GM21390 (cell line): Measurements from ENCODE around the gene AGPAT1.
"Not testable (repeated sequence)": the region's sequence is repeated elsewhere in the genome, so short reads cannot be mapped to it uniquely, and the experiment has no call there.

Source experiments
- ATAC-seq: cut with Tn5 transposase; IDR thresholded peaks from one replicate; pipeline ENCODE4 v1.9.1; 2021; ENCODE audit not compliant: unreplicated experiment

The AGPAT1 gene

DNA sequence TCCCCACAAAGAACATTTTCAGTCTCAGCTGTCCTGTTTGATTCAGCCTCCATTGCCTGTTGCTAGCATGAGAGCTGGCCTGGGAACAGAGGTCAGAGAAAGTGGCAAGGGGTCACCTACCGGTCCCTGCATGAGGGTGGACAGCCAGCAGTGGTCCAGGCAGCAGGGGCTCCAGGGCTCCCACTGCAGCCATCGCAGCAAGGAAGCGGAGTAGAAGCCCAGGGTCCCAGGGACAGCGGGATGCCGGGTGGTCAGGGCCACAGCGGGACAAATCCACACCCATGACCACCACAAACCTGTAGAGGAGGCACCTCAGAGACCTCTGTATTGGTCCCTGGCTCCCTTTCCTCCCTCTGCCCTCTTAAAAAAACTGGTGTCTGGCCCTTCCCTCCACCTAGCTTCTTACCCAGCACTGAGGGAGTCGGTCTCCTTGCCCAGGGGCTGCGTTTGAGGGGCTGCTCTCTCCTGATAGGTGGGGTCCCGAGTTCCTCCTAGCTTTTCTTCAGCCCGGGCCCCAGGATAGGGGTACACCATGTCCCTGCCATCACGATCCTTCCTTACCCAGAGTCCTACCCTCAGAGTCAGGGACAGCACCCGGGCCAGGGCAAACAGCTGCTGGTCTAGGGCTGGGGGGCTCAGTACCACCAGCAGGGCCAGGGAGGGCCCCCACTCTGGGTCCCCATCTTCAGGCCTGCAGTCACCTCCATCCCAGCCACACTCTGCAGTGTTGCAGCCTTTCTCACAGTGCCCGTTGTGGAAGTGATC lies 25.0 kb upstream of the AGPAT1 start:
- ATAC-seq: no peak

DNA sequence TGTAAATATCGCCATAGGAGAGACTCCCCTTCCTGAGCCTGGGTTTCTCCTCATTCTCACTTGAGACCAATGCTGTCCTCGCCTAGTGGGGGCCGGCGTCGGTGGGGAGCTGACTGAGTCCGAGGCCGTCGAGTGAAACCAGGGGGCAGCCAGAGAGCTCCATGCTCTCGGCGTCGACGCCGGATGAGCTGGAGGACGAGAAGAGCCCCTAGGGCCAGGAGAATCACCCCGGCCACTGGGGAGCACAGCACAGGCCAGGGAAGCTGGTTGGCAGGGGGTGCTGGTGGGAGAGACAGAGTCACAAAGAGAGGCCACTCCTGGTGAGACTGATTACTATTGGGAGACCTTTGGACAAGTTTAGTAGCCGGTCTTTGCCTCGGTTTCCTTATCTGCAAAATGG lies 23.0 kb upstream of the AGPAT1 start:
- no peak for ATAC-seq

GRCh38 chr6:32198345-32198696 lies 22.4 kb upstream of the AGPAT1 start:
- no peak for ATAC-seq

DNA sequence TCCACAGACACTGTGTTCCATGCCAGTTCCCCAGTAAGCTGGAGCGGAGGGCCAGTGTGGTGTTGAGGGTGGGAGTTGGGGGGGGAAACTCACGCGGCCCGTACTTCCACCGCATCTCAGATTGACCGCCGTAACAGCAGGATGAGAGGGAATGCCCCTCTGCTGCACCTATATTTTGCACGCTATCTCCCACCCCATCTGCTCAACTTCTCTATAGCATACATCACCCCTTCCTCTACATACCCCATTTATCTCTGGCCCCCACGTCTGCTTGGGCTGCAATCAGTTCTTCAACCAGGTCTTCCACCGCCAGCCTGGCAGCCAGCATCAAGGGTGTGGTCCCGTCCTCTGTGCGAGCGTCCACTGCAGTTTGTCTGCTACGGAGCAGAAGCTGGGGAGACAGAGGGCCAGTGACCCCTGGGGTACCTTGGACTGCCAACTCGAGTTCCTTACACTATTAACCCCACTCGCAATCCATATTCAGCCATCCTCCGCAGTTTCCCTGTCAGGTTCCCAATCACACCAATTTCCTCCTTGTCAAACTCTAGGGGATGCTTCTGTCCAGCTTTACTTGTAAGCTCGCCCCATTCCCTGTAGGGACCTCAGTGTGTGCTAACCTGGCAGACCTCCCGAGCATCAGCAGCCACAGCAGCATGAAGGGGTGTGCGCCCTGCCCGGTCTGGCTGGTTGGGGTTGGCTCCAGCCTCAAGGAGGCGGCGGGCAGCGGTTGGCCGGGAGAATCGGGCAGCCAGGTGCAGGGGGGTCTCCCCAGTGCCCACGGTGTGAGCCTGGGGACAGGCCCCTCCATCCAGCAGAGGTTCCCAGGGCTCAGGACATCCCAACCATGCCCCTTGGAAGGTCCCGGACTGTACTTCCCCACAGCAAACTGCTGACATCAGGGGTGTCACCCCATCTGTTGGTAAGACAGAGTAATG lies 21.1 kb upstream of the AGPAT1 start:
- ATAC-seq: no peak

DNA sequence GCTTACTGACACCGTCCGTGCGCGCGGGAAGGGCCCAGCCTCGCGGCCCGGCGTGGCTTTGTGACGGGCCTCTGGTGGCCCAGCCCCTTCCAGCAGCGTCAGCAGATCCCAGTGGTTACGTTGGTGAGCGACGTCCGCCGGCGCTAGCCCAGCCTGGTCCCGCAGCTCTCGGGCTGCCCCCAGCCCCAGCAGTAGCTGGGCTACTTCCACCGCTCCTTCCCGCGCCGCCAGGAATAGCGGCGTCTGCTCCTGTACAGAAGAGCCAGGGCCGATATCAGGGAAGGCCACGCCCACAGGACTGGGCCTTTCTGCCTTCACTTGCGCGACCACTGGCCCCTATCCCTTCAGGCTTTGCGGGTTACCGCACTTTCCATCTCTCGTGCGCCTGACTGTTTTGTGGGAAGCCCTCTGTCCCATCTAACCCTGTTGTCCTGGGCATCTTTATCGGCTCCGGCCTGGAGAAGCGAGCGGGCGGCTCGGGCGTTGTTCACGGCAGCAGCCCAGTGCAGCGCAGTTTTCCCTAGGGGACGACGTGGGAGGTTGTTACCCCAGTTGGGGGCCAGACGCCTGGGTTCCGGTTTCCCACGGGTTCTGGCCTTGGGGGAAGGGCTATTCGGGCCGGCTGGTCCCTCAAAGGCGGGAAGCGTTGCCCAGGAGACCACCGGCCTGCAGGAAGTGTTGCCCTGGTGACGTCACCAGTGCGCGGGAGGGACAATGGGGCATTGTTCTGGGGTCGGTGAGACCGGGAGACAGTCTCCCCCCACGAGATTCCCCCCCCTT lies 20.2 kb upstream of the AGPAT1 start:
- peak; percentile 81 for ATAC-seq

- ATAC-seq: peak; percentile 63
Measured at GRCh38 chr6:32195652-32195901, 19.7 kb upstream of the AGPAT1 start.

DNA sequence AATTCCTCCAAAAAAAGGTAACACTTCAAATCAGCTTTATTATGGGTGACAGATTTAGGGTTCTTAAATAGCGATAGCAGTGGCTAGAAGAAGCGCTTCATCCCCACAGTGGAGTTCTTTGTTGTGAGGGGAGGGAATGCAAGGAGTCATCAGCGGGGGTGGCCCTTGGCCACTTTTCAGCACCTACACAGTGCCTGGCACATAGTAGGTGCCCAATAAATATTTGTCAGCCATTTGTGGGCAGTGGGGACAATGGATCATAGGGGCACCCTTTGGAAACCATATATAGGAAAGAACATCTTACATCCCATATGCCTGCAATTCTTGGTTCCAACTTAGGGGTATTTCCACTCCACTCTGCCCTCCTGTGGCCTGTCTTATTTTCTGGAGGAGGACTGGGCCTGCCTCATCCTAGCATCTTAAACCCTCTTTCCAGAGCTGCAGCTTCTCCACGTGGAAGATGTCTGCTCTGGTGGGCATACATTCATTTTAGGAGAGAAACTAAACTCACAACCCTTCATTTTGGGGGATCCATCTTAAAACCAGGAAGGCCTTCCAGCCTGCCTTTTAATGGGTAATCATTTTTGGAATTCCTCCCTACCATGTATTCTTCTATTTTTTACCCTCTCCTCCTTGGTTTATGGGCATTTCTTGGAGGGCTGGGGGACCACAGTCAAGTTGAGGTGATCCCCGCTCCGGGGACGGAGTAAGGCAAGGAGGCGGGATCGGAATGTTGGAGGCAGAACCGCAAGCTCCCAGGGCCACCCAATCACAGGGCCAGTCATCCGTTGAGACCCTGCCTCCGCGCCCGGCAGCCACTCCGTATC lies 19.2 kb upstream of the AGPAT1 start:
- no peak for ATAC-seq

- no peak for ATAC-seq
Measured at GRCh38 chr6:32194388-32194787, 18.5 kb upstream of the AGPAT1 start.

DNA sequence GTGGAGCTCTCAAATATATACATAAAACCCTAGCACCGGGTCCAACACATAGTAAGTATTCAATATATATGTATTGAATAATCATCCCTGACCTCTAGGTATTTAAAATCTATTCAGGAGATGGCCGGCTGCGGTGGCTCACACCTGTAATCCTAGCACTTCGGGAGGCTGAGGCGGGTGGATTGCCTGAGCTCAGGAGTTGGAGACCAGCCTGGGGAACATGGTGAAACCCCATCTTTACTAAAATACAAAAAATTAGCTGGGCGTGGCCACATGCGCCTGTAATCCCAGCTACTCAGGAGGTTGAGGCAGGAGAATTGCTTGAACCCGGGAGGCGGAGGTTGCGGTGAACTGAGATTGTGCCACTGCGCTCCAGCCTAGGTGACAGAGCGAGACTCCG lies 17.2 kb upstream of the AGPAT1 start:
- ATAC-seq: not testable (repeated sequence)

DNA sequence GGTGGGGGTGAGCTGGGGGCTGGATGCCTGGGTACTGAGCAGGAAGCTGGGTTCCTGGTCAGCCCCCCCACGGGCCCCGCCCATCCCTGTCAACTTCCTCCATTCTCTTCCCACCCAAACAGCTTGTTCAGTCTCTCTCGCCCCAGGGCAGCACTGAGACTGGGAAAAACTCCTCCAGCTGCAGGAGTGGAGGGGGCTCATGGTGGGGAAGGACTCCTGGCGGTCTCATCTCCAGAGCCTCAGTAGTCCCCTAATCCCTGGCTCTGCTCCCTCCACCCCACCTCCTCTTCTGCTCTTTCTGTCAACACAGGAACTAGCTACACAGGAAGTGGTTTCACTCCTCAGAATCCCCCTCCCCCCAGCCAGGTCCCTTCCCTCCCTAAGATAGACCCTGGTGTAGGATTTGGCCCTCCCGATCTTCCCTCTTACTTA lies 16.7 kb upstream of the AGPAT1 start, which contains the start of gene GPSM3:
Gene GPSM3 (minus strand): TSS at position 36 of the 432 bp plus-strand sequence. CDS start 130 bp downstream, outside the sequence.
- no peak for ATAC-seq

DNA sequence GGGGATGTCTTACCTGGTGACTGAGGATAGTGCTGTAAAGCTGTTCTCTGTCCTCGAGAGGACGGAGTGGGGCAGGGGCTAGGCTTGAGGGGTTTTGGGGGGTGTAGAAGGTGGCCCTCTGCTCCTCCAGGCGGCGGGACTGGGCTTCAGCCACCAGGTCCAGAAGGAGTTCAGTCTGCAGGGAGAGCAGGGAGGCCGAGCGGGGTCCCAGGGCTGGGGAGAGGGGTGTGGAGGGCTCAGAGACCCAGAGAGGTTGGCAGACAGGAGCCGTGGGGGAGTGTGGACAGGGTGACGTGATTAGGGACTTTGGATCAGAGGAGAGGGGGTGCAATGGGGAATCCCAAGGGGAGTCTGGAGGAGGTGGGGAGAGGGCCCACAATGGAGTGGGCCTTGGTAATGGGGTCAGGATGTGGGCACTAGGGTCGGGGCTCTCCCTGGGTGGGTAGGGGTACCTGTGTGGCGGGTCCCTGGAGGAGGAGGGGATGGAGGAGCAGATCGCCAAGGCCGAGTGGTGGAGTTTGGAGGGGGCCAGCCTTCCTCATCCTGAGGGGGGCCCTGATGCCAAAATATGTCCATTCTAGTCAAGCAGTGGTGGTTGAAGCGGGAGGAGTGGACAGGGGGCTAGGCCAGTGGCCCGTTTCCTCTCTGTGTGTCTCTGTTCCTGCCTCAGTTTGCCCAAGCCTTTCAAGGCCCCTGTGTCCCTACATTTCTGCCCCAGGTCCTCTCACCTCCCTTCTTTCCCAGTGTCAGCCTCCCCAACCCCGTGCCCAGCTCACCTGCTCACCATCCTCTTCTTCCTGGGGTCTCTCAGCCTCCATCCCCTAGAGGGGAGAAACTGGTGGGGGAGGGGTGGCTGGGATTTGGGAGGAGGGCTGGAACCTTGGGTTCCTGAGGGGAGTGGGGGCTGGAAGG lies 16.1 kb upstream of the AGPAT1 start:
- ATAC-seq: no peak

DNA sequence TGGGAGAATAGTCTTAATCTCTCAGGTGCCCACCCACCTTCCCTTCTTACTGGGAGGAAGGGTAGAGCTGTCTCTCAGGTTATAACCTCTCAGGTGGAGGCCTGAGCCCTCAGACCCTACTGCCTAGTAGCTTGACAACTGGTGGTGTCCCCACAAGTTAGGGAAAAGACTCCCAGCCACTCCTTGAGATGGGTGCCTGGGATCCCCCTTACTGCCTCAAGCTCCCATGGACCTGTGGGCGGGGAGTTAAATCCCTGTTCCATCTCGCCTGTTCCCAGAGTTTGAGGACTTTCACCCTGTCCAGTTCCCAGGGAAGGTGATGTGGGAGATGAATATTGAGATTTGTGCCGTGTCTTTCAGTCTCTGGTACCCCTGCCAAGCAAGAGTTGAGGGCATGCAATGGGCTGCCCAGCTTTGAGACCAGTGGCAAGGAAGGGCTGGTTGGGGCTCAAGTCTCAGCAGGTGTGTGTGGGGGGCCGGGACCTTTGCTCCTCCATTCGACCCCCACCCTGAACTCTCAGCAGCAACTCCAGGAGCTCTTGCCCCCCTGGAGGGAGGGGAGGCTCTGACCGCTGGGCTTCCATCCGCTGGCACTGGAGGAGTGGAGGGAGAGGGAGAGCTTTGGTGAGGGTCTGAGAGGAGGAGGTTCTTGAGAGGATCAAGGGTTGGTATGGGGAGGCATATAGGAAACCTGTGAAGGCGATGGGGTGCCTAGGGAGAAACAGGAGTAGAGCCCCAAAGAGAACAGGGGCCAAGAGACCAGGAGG lies 15.2 kb upstream of the AGPAT1 start:
- ATAC-seq: no peak

- peak; percentile 53 for ATAC-seq
Measured at GRCh38 chr6:32190054-32190851, 14.4 kb upstream of the AGPAT1 start, which contains the start of gene PBX2. Gene PBX2 (minus strand): TSS chr6:32190202. CDS start chr6:32189915, 287 bp downstream.

DNA sequence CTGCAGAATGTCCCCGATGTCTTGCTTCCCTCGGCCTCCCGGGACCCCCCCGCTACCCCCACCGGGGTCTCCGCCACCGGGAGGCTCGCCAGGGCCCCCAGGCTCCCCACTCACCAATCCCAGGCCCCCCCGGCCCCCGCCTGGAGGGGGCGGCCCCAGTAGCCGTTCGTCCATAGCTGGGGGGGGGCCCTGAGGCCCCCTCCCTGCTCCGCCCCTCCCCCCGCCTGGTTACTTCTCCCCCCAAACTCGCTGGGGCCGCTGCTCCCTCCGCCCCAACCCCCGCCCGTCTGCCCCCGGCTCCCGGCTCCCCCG lies 13.8 kb upstream of the AGPAT1 start:
- ATAC-seq: no peak

GRCh38 chr6:32189069-32189741 lies 13.3 kb upstream of the AGPAT1 start:
- no peak for ATAC-seq

DNA sequence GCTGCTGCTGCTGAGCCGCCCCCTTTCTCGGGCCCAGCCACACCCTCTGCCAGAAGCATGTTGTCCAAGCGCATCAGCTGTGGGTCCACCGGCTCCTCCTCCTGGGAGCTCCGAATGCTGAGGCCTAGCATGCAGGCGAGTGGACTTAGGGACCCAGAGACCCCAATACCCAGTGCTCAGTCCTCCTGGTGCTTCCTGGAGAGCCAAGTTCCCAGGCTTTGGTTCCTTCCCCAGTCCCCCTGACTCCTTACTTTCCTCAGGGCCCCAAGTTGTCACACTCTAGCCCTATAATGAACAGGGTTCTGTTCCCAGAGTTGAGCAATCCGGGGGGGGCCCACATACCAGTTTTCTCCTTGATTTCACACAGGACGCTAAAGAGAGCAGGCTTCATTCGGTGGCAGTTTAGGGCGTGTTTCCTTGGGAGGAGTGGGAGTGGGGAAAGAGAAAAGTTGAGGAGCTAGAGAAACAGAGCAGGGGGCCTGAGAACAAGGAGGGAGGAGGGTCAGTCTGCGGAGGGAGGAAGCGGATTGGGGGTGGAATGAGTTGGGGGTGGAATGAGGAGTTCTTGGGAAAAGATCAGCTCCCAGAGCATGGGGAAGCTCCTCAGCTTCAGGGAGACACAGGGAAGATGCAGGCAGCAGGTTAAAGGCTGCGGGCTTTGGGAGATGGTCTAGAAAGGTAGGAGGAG lies 12.6 kb upstream of the AGPAT1 start:
- no peak for ATAC-seq
